BLaER1 treated with 17β-estradiol and CSF1 and Interleukin-3, amounts not matched to agents 10 nM and 100 nM (cell line): ENCODE results near the gene MKI67.

Experiments
- H3K27ac ChIP-seq, 11 experiments: shearing (Covaris generic); formaldehyde crosslinking; 2 replicates each; pipeline ENCODE4 v1.8.1; 2022
- H3K27me3 ChIP-seq, 11 experiments: shearing (Covaris generic); formaldehyde crosslinking; 2 replicates each; pipeline ENCODE4 v1.8.1; 2022
- H3K36me3 ChIP-seq, 11 experiments: shearing (Covaris generic); formaldehyde crosslinking; 2 replicates each; pipeline ENCODE4 v1.8.1; 2022
- H3K4me1 ChIP-seq, 10 experiments: shearing (Covaris generic); formaldehyde crosslinking; 2 replicates each; pipeline ENCODE4 v1.8.1; 2022
- H3K4me2 ChIP-seq, 11 experiments: shearing (Covaris generic); formaldehyde crosslinking; 2 replicates each; pipeline ENCODE4 v1.8.1; 2022
- H3K4me3 ChIP-seq, 10 experiments: shearing (Covaris generic); formaldehyde crosslinking; 2 replicates each; pipeline ENCODE4 v1.8.1; 2022
- H3K9ac ChIP-seq, 11 experiments: shearing (Covaris generic); formaldehyde crosslinking; 2 replicates each; pipeline ENCODE4 v1.8.1; 2022
- H3K9me3 ChIP-seq, 11 experiments: shearing (Covaris generic); formaldehyde crosslinking; replicated peaks in 1 of 11; 2 replicates each; pipeline ENCODE4 v1.8.1; 2022
- H4K20me1 ChIP-seq, 11 experiments: shearing (Covaris generic); formaldehyde crosslinking; 2 replicates each; pipeline ENCODE4 v1.8.1; 2022
- Cebpa-rat ChIP-seq, 11 experiments: shearing (Covaris generic); IDR thresholded peaks; 2 replicates each; pipeline ENCODE4 v1.8.1; 2022

The MKI67 gene

GRCh38 chr10:128064108-128064969, 61.9 kb downstream of the MKI67 start:
- no peaks in the 10 kb centered on the region; a peak in 1 of 22 replicates for H3K27me3 ChIP-seq
- peak overlapping the region; percentile 87 to 100 (median 98) for H3K4me2 ChIP-seq
- TF ChIP-seq Cebpa-rat (IDR thresholded peaks at IDR 0.05) = peak; percentile 99 to 100 (median 99)
- H3K9ac ChIP-seq = peak overlapping the region; percentile 92 to 98 (median 96)
- H4K20me1 ChIP-seq = peaks cover 0 to 18% (median 0%) of the 10 kb centered on the region in 11 experiments; a peak in 4 of 22 replicates
- H3K27ac ChIP-seq = peak overlapping the region; percentile 98 to 100 (median 99)
- peak overlapping the region; percentile 32 to 68 (median 56) for H3K4me3 ChIP-seq
- peaks cover 70 to 83% (median 73%) of the 10 kb centered on the region in 11 experiments for H3K36me3 ChIP-seq
- no peaks in the 10 kb centered on the region for H3K9me3 ChIP-seq
- H3K4me1 ChIP-seq = peaks cover 88 to 94% (median 92%) of the 10 kb centered on the region in 10 experiments

- Histone ChIP-seq H3K27ac (peak overlapping the region; percentile 98 to 100 (median 99)), H3K27me3 (no peaks in the 10 kb centered on the region; a peak in 1 of 22 replicates), H3K9ac (peak overlapping the region; percentile 92 to 98 (median 96)), H3K9me3 (no peaks in the 10 kb centered on the region), H3K4me3 (peak overlapping the region; percentile 32 to 68 (median 56)), H3K4me2 (peak overlapping the region; percentile 74 to 99 (median 96)), H3K36me3 (peaks cover 72 to 83% (median 75%) of the 10 kb centered on the region in 11 experiments), H4K20me1 (peaks cover 0 to 20% (median under 1%) of the 10 kb centered on the region in 11 experiments; a peak in 9 of 22 replicates), H3K4me1 (peaks cover 92 to 98% (median 94%) of the 10 kb centered on the region in 10 experiments)
- TF ChIP-seq Cebpa-rat (IDR thresholded peaks at IDR 0.05) = no peak
These were observed 62.5 kb downstream of the MKI67 start for GRCh38 chr10:128063736-128064107.

GRCh38 chr10:128062881-128063563, 63.2 kb downstream of the MKI67 start:
- Histone ChIP-seq H4K20me1 (peaks cover 0 to 20% (median 8%) of the 10 kb centered on the region in 11 experiments; a peak in 12 of 22 replicates), H3K9me3 (no peaks in the 10 kb centered on the region), H3K27me3 (no peaks in the 10 kb centered on the region; a peak in 1 of 22 replicates), H3K4me2 (peak overlapping the region; percentile 74 to 99 (median 96)), H3K9ac (peak overlapping the region; percentile 92 to 98 (median 96)), H3K4me1 (peaks cover 92 to 98% (median 94%) of the 10 kb centered on the region in 10 experiments), H3K4me3 (peak overlapping the region; percentile 32 to 68 (median 56); a peak in 19 of 20 replicates), H3K36me3 (peaks cover 72 to 83% (median 75%) of the 10 kb centered on the region in 11 experiments), H3K27ac (peak overlapping the region; percentile 98 to 100 (median 99))
- TF ChIP-seq Cebpa-rat (IDR thresholded peaks at IDR 0.05) = peak in 7 of 11 experiments; percentile 56 to 96 (median 83); a peak in 13 of 22 replicates

GRCh38 chr10:128062331-128062880, 63.8 kb downstream of the MKI67 start:
- peak overlapping the region; percentile 74 to 99 (median 96) for H3K4me2 ChIP-seq
- peaks cover 0 to 22% (median 13%) of the 10 kb centered on the region in 11 experiments; a peak in 13 of 22 replicates for H4K20me1 ChIP-seq
- H3K27me3 ChIP-seq = no peaks in the 10 kb centered on the region; a peak in 1 of 22 replicates
- H3K4me3 ChIP-seq = peak overlapping the region; percentile 25 to 68 (median 54); a peak in 18 of 20 replicates
- peak overlapping the region; percentile 98 to 100 (median 99) for H3K27ac ChIP-seq
- H3K36me3 ChIP-seq = peaks cover 72 to 83% (median 75%) of the 10 kb centered on the region in 11 experiments
- TF ChIP-seq Cebpa-rat (IDR thresholded peaks at IDR 0.05) = no peak
- H3K9me3 ChIP-seq = no peaks in the 10 kb centered on the region
- H3K4me1 ChIP-seq = peaks cover 92 to 98% (median 94%) of the 10 kb centered on the region in 10 experiments
- peak overlapping the region; percentile 92 to 98 (median 96) for H3K9ac ChIP-seq

- peaks cover 2 to 30% (median 21%) of the 10 kb centered on the region in 11 experiments; a peak in 15 of 22 replicates for H4K20me1 ChIP-seq
- H3K9me3 ChIP-seq = no peaks in the 10 kb centered on the region
- peak overlapping the region; percentile 98 to 100 (median 99) for H3K27ac ChIP-seq
- H3K9ac ChIP-seq = peak overlapping the region; percentile 92 to 98 (median 96)
- peak overlapping the region; percentile 25 to 68 (median 54); a peak in 18 of 20 replicates for H3K4me3 ChIP-seq
- TF ChIP-seq Cebpa-rat (IDR thresholded peaks at IDR 0.05) = no peak
- H3K4me1 ChIP-seq = peaks cover 92 to 98% (median 94%) of the 10 kb centered on the region in 10 experiments
- H3K27me3 ChIP-seq = no peaks in the 10 kb centered on the region; a peak in 1 of 22 replicates
- H3K4me2 ChIP-seq = peak overlapping the region; percentile 74 to 99 (median 96)
- peaks cover 72 to 83% (median 75%) of the 10 kb centered on the region in 11 experiments for H3K36me3 ChIP-seq
These were observed 64.6 kb downstream of the MKI67 start for GRCh38 chr10:128061306-128062300.

- Histone ChIP-seq H3K4me1 (peaks cover 92 to 98% (median 94%) of the 10 kb centered on the region in 10 experiments), H3K27ac (peak overlapping the region; percentile 98 to 100 (median 99)), H3K4me3 (peak overlapping the region in 7 of 10 experiments; percentile 9 to 68 (median 55); a peak in 12 of 20 replicates), H3K4me2 (peak overlapping the region; percentile 74 to 99 (median 96)), H3K9me3 (no peaks in the 10 kb centered on the region), H3K9ac (peak overlapping the region; percentile 92 to 98 (median 96)), H3K27me3 (no peaks in the 10 kb centered on the region; a peak in 1 of 22 replicates), H3K36me3 (peaks cover 72 to 83% (median 75%) of the 10 kb centered on the region in 11 experiments), H4K20me1 (peaks cover 11 to 40% (median 31%) of the 10 kb centered on the region in 11 experiments; a peak in 20 of 22 replicates)
- TF ChIP-seq Cebpa-rat (IDR thresholded peaks at IDR 0.05) = no peak
These were observed 65.6 kb downstream of the MKI67 start for GRCh38 chr10:128060341-128061250.

- H3K9me3 ChIP-seq = no peaks in the 10 kb centered on the region
- H3K27ac ChIP-seq = peak overlapping the region; percentile 98 to 100 (median 99)
- no peaks in the 10 kb centered on the region; a peak in 1 of 22 replicates for H3K27me3 ChIP-seq
- H3K36me3 ChIP-seq = peaks cover 72 to 83% (median 75%) of the 10 kb centered on the region in 11 experiments
- peaks cover 92 to 97% (median 94%) of the 10 kb centered on the region in 10 experiments for H3K4me1 ChIP-seq
- peak overlapping the region in 6 of 10 experiments; percentile 10 to 68 (median 55); a peak in 9 of 20 replicates for H3K4me3 ChIP-seq
- peak overlapping the region; percentile 74 to 99 (median 96) for H3K4me2 ChIP-seq
- TF ChIP-seq Cebpa-rat (IDR thresholded peaks at IDR 0.05) = no peak
- H3K9ac ChIP-seq = peak overlapping the region; percentile 92 to 98 (median 96); a peak in 21 of 22 replicates
- H4K20me1 ChIP-seq = peaks cover 18 to 47% (median 37%) of the 10 kb centered on the region in 11 experiments
These were observed 66.3 kb downstream of the MKI67 start for GRCh38 chr10:128059982-128060293.
